PC-9 (cell line): ENCODE data around the gene KCNJ6. TPM values are rescaled to one million over a fixed set of nuclear protein-coding genes. Genes with fewer than 3 reads are reported as not detected.

ENCODE experiments used
- Bru-seq: library from RNA; stranded (reverse); fragments of 400-500 nt; gene quantifications from one replicate; lab custom pipeline; 2021; lab: Mats Ljungman, UMichigan
- BruChase-seq, 2 experiments: library from RNA; stranded (reverse); fragments of 400-500 nt; gene quantifications; one replicate each; lab custom pipeline; 2021; lab: Mats Ljungman, UMichigan
- BruUV-seq: library from RNA; stranded (reverse); fragments of 400-500 nt; replicated peaks from 2 replicates; lab custom pipeline; 2021; lab: Mats Ljungman, UMichigan
- CTCF ChIA-PET: fragments of 300-600 bp; sonication (Branson Sonifier 250); formaldehyde crosslinking; loops from one replicate; lab custom pipeline; 2022; ENCODE audit warnings: antibody characterized with exemption; lab: Charles Lee
- POLR2A ChIA-PET: fragments of 300-600 bp; sonication (Branson Sonifier 250); formaldehyde crosslinking; loops from one replicate; lab custom pipeline; 2022; ENCODE audit warnings: antibody characterized with exemption; ENCODE audit not compliant: unreplicated experiment; lab: Charles Lee
- DNase-seq, 2 experiments: peaks; one replicate each; pipeline versions ENCODE4 v3.0.0 to v3.0.0-alpha.2; 2015 to 2022; ENCODE audit warnings: mixed read lengths in 1 of 2
- H2AFZ ChIP-seq: fragments of 200-600 bp; sonication (generic); 2 replicates; pipeline ENCODE4 v1.8.1; 2017; ENCODE audit warnings: antibody characterized with exemption
- H3F3A ChIP-seq: fragments of 200-600 bp; sonication (generic); 2 replicates; pipeline ENCODE4 v1.8.1; 2017; ENCODE audit warnings: antibody characterized with exemption, mild to moderate bottlenecking, low read depth; ENCODE audit not compliant: insufficient read depth
- H3K27ac ChIP-seq: fragments of 200-600 bp; sonication (generic); 2 replicates; pipeline ENCODE4 v1.6.1; 2016; ENCODE audit warnings: mixed run types
- H3K27me3 ChIP-seq: fragments of 200-600 bp; sonication (generic); 2 replicates; pipeline ENCODE4 v1.6.1; 2016; ENCODE audit warnings: low read depth, mixed run types; ENCODE audit not compliant: insufficient read depth
- H3K36me3 ChIP-seq: fragments of 200-600 bp; sonication (generic); 2 replicates; pipeline ENCODE4 v1.6.1; 2016; ENCODE audit warnings: low read depth, mixed run types
- H3K4me1 ChIP-seq: fragments of 200-600 bp; sonication (generic); replicated peaks from 2 replicates; pipeline ENCODE4 v1.6.1; 2016; ENCODE audit warnings: mixed run types; ENCODE audit not compliant: insufficient read depth
- H3K4me2 ChIP-seq: fragments of 200-600 bp; sonication (generic); 2 replicates; pipeline ENCODE4 v1.6.1; 2017; ENCODE audit warnings: mixed run types
- H3K4me3 ChIP-seq: fragments of 200-600 bp; sonication (generic); 2 replicates; pipeline ENCODE4 v1.6.1; 2016; ENCODE audit warnings: mixed run types
- H3K79me2 ChIP-seq: fragments of 200-600 bp; sonication (generic); 2 replicates; pipeline ENCODE4 v1.6.1; 2017; ENCODE audit warnings: low read depth, mixed run types
- H3K9me2 ChIP-seq: fragments of 200-600 bp; sonication (generic); 2 replicates; pipeline ENCODE4 v1.8.1; 2017; ENCODE audit warnings: mild to moderate bottlenecking; ENCODE audit not compliant: insufficient read depth
- H3K9me3 ChIP-seq: fragments of 200-600 bp; sonication (generic); 2 replicates; pipeline ENCODE4 v1.8.1; 2016; ENCODE audit warnings: low read depth; ENCODE audit not compliant: insufficient read depth
- H4K20me1 ChIP-seq: fragments of 200-600 bp; sonication (generic); 2 replicates; pipeline ENCODE4 v1.8.1; 2017; ENCODE audit not compliant: insufficient read depth
- CTCF ChIP-seq: fragments of 200-600 bp; sonication (generic); conservative IDR thresholded peaks from 2 replicates; pipeline ENCODE4 v1.6.1; 2017; ENCODE audit warnings: mixed run types, antibody characterized with exemption, mild to moderate bottlenecking, moderate library complexity
- EZH2 ChIP-seq: fragments of 200-600 bp; sonication (generic); IDR thresholded peaks from 2 replicates; pipeline ENCODE4 v1.8.0; 2017; ENCODE audit warnings: antibody characterized with exemption, low read depth
- intact Hi-C: fragments of 100-400 bp; cut with micrococcal nuclease; formaldehyde crosslinking; loops from one replicate; pipeline ENCODE4 v1.10.0; 2022; ENCODE audit not compliant: unreplicated experiment
- long read RNA-seq: library from polyadenylated mRNA; stranded (forward); transcript quantifications from one replicate; pipeline ENCODE4 v2.0.0, GENCODE V29; 2022
- total RNA-seq: library from RNA; stranded (reverse); gene quantifications from 2 replicates; pipeline ENCODE4 v1.2.3, GENCODE V29; 2021

KCNJ6 gene
- not detected in 2 replicates for total RNA-seq
- Bru-seq, nascent RNA = percentile 3 among the genes with signal in this experiment
- BruChase-seq, experiment 1, labeled RNA remaining after a 2-hour chase = percentile 1 among the genes with signal in this experiment
- percentile 0 among the genes with signal in this experiment for BruChase-seq, experiment 2, labeled RNA remaining after a 6-hour chase
- long read RNA-seq = 0 reads

- Histone ChIP-seq H3K27ac (no peak within 1 kb of the TSS), H2AFZ (no peak within 1 kb of the TSS), H3K27me3 (0 out of 2 replicates have a peak, but pooled peaks cover 4% of the 10 kb centered on the region), H3K79me2 (no peaks in the 10 kb centered on the region), H3K4me1 (no peaks in the 10 kb centered on the region), H3K36me3 (no peaks in the 10 kb centered on the region), H3K9me2 (no peaks in the 10 kb centered on the region), H3K9me3 (no peaks in the 10 kb centered on the region), H3K4me3 (no peak within 1 kb of the TSS), H3K4me2 (no peak within 1 kb of the TSS), H3F3A (no peaks in the 10 kb centered on the region), H4K20me1 (no peaks in the 10 kb centered on the region)
- DNase-seq = no peak
- TF ChIP-seq EZH2 = no peak
- POLR2A ChIA-PET = no interaction called here
- CTCF ChIA-PET = no interaction called here
- intact Hi-C loops = no loop called here
- no TSS peak for BruUV-seq
These were observed at the start of gene KCNJ6 for GRCh38 chr21:37916310-37917051. KCNJ6 (minus strand) TSS chr21:37916457; CDS start chr21:37840682, 75,775 bp downstream.

GRCh38 chr21:37965088-37965805 is 49.0 kb upstream of the KCNJ6 start:
- no peak overlapping the region for H3K4me3 ChIP-seq
- H3K9me2 ChIP-seq = no peaks in the 10 kb centered on the region
- H3F3A ChIP-seq = no peaks in the 10 kb centered on the region
- H3K27ac ChIP-seq = no peak overlapping the region
- TF ChIP-seq EZH2 (no peak), CTCF (no peak)
- no peaks in the 10 kb centered on the region; the same call in 1 of the 2 replicates for H3K27me3 ChIP-seq
- CTCF ChIA-PET = no interaction called here
- H2AFZ ChIP-seq = no peak overlapping the region
- no peaks in the 10 kb centered on the region for H4K20me1 ChIP-seq
- BruUV-seq = no TSS peak
- no peaks in the 10 kb centered on the region for H3K79me2 ChIP-seq
- no peak for DNase-seq
- no peak overlapping the region for H3K4me2 ChIP-seq
- no peaks in the 10 kb centered on the region for H3K4me1 ChIP-seq
- H3K9me3 ChIP-seq = no peaks in the 10 kb centered on the region
- H3K36me3 ChIP-seq = no peaks in the 10 kb centered on the region
- POLR2A ChIA-PET = no interaction called here
- intact Hi-C loops = no loop called here

- intact Hi-C loops = no loop called here
- POLR2A ChIA-PET = no interaction called here
- no peaks in the 10 kb centered on the region for H3K36me3 ChIP-seq
- no TSS peak for BruUV-seq
- CTCF ChIA-PET = no interaction called here
- H3F3A ChIP-seq = no peaks in the 10 kb centered on the region
- no peaks in the 10 kb centered on the region for H3K4me1 ChIP-seq
- no peaks in the 10 kb centered on the region for H3K9me3 ChIP-seq
- no peaks in the 10 kb centered on the region for H3K9me2 ChIP-seq
- no peak for TF ChIP-seq EZH2
- TF ChIP-seq CTCF = no peak
- no peak overlapping the region for H2AFZ ChIP-seq
- no peaks in the 10 kb centered on the region for H3K79me2 ChIP-seq
- no peaks in the 10 kb centered on the region for H4K20me1 ChIP-seq
- no peak overlapping the region for H3K4me2 ChIP-seq
- peaks cover 9% of the 10 kb centered on the region for H3K27me3 ChIP-seq
- no peak for DNase-seq
- H3K4me3 ChIP-seq = no peak overlapping the region
- no peak overlapping the region for H3K27ac ChIP-seq
These were observed 42.3 kb upstream of the KCNJ6 start for GRCh38 chr21:37958537-37958936.
